PFSK-1 (cell line): ENCODE results near the gene ABR.

Experiments
- POLR2AphosphoS5 ChIP-seq: IDR thresholded peaks from 2 replicates; pipeline ENCODE4 v1.6.1; 2012; ENCODE audit warnings: low read depth, mild to moderate bottlenecking, control low read depth, low read length, moderate library complexity
- REST ChIP-seq, 2 experiments: IDR thresholded peaks; 2 replicates each; pipeline versions ENCODE4 v1.6.1 to v1.8.0; 2011 to 2012; ENCODE audit warnings: low read depth in 2 of 2, low read length in 2 of 2, control low read depth in 1 of 2, inconsistent platforms in 1 of 2, mild to moderate bottlenecking in 1 of 2, moderate library complexity in 1 of 2; ENCODE audit not compliant: insufficient read depth in 1 of 2
- SIN3A ChIP-seq: IDR thresholded peaks from 2 replicates; pipeline ENCODE4 v1.6.1; 2012; ENCODE audit warnings: mild to moderate bottlenecking, low read length, moderate library complexity, borderline replicate concordance; ENCODE audit not compliant: insufficient read depth
- TAF1 ChIP-seq: IDR thresholded peaks from 2 replicates; pipeline ENCODE4 v1.6.1; 2012; ENCODE audit warnings: low read length, control low read depth, borderline replicate concordance; ENCODE audit not compliant: insufficient read depth

GRCh38 chr17:1169929-1170312 is 9.9 kb downstream of the ABR start:
- TF ChIP-seq SIN3A: no peak
- TF ChIP-seq POLR2AphosphoS5: no peak
- TF ChIP-seq REST (IDR thresholded peaks at IDR 0.05; ENCODE audit: insufficient read depth in 1 of 2, low read depth in 2 of 2, low read length in 2 of 2): no peak
- TF ChIP-seq TAF1: no peak
